ENCODE measurements around the gene LMAN2. TPM values are rescaled to one million over a fixed set of nuclear protein-coding genes. Genes with fewer than 3 reads are reported as not detected.

The LMAN2 gene
- polyA plus RNA-seq, 3 donors: 148 to 275 (median 259) TPM

- H3K4me2 ChIP-seq (replicated peaks; ENCODE audit: extremely low read depth, low read length, poor library complexity, severe bottlenecking): peak overlapping the region; percentile 58
These were observed 38.0 kb upstream of the LMAN2 start for GRCh38 chr5:177389241-177390169.

GRCh38 chr5:177388521-177389052, 37.1 kb upstream of the LMAN2 start:
- no peak overlapping the region for H3K9ac ChIP-seq (ENCODE audit: insufficient read depth, low read length, poor library complexity, severe bottlenecking)
- Mint-ChIP-seq H3K27ac (peak overlapping the region in 6 of 7 donors; percentile 49 to 97 (median 90)), H3K9me3 (no peaks in the 10 kb centered on the region), H3K27me3 (ENCODE audit: low read depth in 3 of 3) (peaks cover 8 to 21% (median 16%) of the 10 kb centered on the region in 3 donors), H3K4me3 (no peak overlapping the region), H3K36me3 (no peaks in the 10 kb centered on the region), H3K4me1 (peaks cover 47% of the 10 kb centered on the region)
- H3K27ac ChIP-seq (ENCODE audit: low read depth in 1 of 2, low read length in 2 of 2): peak overlapping the region in 1 of 2 donors; percentile 85
- no peaks in the 10 kb centered on the region for H3K79me2 ChIP-seq (ENCODE audit: insufficient read depth, low read length)
- no peaks in the 10 kb centered on the region for H4K20me1 ChIP-seq (ENCODE audit: insufficient read depth, low read length)
- peak overlapping the region; percentile 58 for H3K4me2 ChIP-seq (replicated peaks; ENCODE audit: extremely low read depth, low read length, poor library complexity, severe bottlenecking)
- H3K9me3 ChIP-seq (replicated peaks in 1 of 2; ENCODE audit: control insufficient read depth in 1 of 2, insufficient read depth in 1 of 2, low read length in 2 of 2): no peaks in the 10 kb centered on the region
- H3K4me3 ChIP-seq (replicated peaks in 1 of 3; ENCODE audit: low read depth in 2 of 3, low read length in 3 of 3): peak overlapping the region in 1 of 3 experiments; percentile 48
- peaks cover 36 to 40% of the 10 kb centered on the region in 2 donors for H3K4me1 ChIP-seq (ENCODE audit: control insufficient read depth in 1 of 2, insufficient read depth in 2 of 2, low read length in 2 of 2)
- TF ChIP-seq, protein P1, sequence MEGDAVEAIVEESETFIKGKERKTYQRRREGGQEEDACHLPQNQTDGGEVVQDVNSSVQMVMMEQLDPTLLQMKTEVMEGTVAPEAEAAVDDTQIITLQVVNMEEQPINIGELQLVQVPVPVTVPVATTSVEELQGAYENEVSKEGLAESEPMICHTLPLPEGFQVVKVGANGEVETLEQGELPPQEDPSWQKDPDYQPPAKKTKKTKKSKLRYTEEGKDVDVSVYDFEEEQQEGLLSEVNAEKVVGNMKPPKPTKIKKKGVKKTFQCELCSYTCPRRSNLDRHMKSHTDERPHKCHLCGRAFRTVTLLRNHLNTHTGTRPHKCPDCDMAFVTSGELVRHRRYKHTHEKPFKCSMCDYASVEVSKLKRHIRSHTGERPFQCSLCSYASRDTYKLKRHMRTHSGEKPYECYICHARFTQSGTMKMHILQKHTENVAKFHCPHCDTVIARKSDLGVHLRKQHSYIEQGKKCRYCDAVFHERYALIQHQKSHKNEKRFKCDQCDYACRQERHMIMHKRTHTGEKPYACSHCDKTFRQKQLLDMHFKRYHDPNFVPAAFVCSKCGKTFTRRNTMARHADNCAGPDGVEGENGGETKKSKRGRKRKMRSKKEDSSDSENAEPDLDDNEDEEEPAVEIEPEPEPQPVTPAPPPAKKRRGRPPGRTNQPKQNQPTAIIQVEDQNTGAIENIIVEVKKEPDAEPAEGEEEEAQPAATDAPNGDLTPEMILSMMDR (IDR thresholded peaks at IDR 0.05): no peak
- H3K36me3 ChIP-seq (replicated peaks in 1 of 2; ENCODE audit: control insufficient read depth in 1 of 2, insufficient read depth in 2 of 2, low read length in 2 of 2): no peaks in the 10 kb centered on the region
- intact Hi-C loops (cut with micrococcal nuclease): no loop called here
- DNase-seq: no peak
- WGBS (ENCODE audit: insufficient coverage): 99% methylated on average over 5 of the region's 10 CpGs
- H3K27me3 ChIP-seq (ENCODE audit: control insufficient read depth in 2 of 2, insufficient read depth in 2 of 2, low read length in 2 of 2): no peaks in the 10 kb centered on the region
- H2AFZ ChIP-seq (ENCODE audit: insufficient read depth, low read depth, low read length, poor library complexity, severe bottlenecking): no peak overlapping the region

More at GRCh38 chr5:177389241-177390169, 38.0 kb upstream of the LMAN2 start:
- peak; percentile 73 to 88 (median 75) for DNase-seq
- Mint-ChIP-seq H3K36me3 (no peaks in the 10 kb centered on the region), H3K4me1 (peaks cover 55% of the 10 kb centered on the region), H3K27me3 (ENCODE audit: low read depth in 3 of 3) (peaks cover 8 to 16% (median 12%) of the 10 kb centered on the region in 3 donors), H3K27ac (peak overlapping the region; percentile 73 to 97 (median 91)), H3K4me3 (peak overlapping the region in 1 of 2 donors; percentile 48), H3K9me3 (no peaks in the 10 kb centered on the region)
- Histone ChIP-seq H3K27me3 (ENCODE audit: control insufficient read depth in 2 of 2, insufficient read depth in 2 of 2, low read length in 2 of 2) (no peaks in the 10 kb centered on the region), H3K36me3 (replicated peaks in 1 of 2; ENCODE audit: control insufficient read depth in 1 of 2, insufficient read depth in 2 of 2, low read length in 2 of 2) (no peaks in the 10 kb centered on the region), H3K4me3 (replicated peaks in 1 of 3; ENCODE audit: low read depth in 2 of 3, low read length in 3 of 3) (peak overlapping the region in 1 of 3 experiments; percentile 48), H2AFZ (ENCODE audit: insufficient read depth, low read depth, low read length, poor library complexity, severe bottlenecking) (no peak overlapping the region), H3K9ac (ENCODE audit: insufficient read depth, low read length, poor library complexity, severe bottlenecking) (peak overlapping the region; percentile 53), H4K20me1 (ENCODE audit: insufficient read depth, low read length) (no peaks in the 10 kb centered on the region), H3K9me3 (replicated peaks in 1 of 2; ENCODE audit: control insufficient read depth in 1 of 2, insufficient read depth in 1 of 2, low read length in 2 of 2) (no peaks in the 10 kb centered on the region), H3K79me2 (ENCODE audit: insufficient read depth, low read length) (no peaks in the 10 kb centered on the region), H3K27ac (ENCODE audit: low read depth in 1 of 2, low read length in 2 of 2) (peak overlapping the region; percentile 55 to 85), H3K4me1 (ENCODE audit: control insufficient read depth in 1 of 2, insufficient read depth in 2 of 2, low read length in 2 of 2) (peaks cover 44 to 48% of the 10 kb centered on the region in 2 donors)
- TF ChIP-seq, protein P1 (IDR thresholded peaks at IDR 0.05): no peak
- 34% methylated on average over 8 of the region's 21 CpGs for WGBS (ENCODE audit: insufficient coverage)
- intact Hi-C loops (cut with micrococcal nuclease): loop anchor here (2.0 to 5.0 kb wide), 3 partner anchors 38 to 113 kb away; partner anchors contain the start of gene GRK6 (in 1 of the 2)
